DND-41 (cell line): ENCODE results near the gene MET.

Experiments
- ATAC-seq: fragments of 200-7000 bp; cut with Tn5 transposase; 3 replicates; pipeline ENCODE4 v1.9.1; 2021; ENCODE audit warnings: low read depth; ENCODE audit not compliant: insufficient read depth
- DNase-seq: peaks from one replicate; pipeline ENCODE4 v3.0.0-alpha.2; 2020
- H2AFZ ChIP-seq: 2 replicates; pipeline ENCODE4 v1.6.0; 2012; ENCODE audit warnings: low read depth, low read length
- H3K27ac ChIP-seq: 2 replicates; pipeline ENCODE4 v1.5.1; 2012; ENCODE audit warnings: low read length, inconsistent platforms
- H3K27me3 ChIP-seq: fragments of 200-600 bp; sonication (generic); 2 replicates; pipeline ENCODE4 v1.6.0; 2012; ENCODE audit warnings: low read length, mild to moderate bottlenecking, inconsistent platforms; ENCODE audit not compliant: insufficient read depth, poor library complexity
- H3K36me3 ChIP-seq: 2 replicates; pipeline ENCODE4 v1.5.1; 2012; ENCODE audit warnings: low read length, inconsistent platforms; ENCODE audit not compliant: insufficient read depth
- H3K4me1 ChIP-seq: 2 replicates; pipeline ENCODE4 v1.5.1; 2012; ENCODE audit warnings: mild to moderate bottlenecking, low read length; ENCODE audit not compliant: insufficient read depth
- H3K4me2 ChIP-seq: 2 replicates; pipeline ENCODE4 v1.6.0; 2012; ENCODE audit warnings: mild to moderate bottlenecking, moderate library complexity, low read length, inconsistent platforms; ENCODE audit not compliant: insufficient read depth
- H3K4me3 ChIP-seq, 2 experiments: fragments of 200-600 bp in 1 of 2; shearing (Covaris generic) in 1 of 2; 2 replicates each; pipeline ENCODE4 v1.5.1; 2012 to 2016; ENCODE audit warnings: inconsistent platforms in 2 of 2, low read length in 2 of 2, mild to moderate bottlenecking in 2 of 2, low read depth in 1 of 2, moderate library complexity in 1 of 2
- H3K79me2 ChIP-seq: 2 replicates; pipeline ENCODE4 v1.6.0; 2012; ENCODE audit warnings: low read length, inconsistent platforms; ENCODE audit not compliant: insufficient read depth
- H3K9ac ChIP-seq: 2 replicates; pipeline ENCODE4 v1.6.0; 2012; ENCODE audit warnings: low read depth, mild to moderate bottlenecking, inconsistent platforms, low read length, moderate library complexity
- H3K9me3 ChIP-seq: 2 replicates; pipeline ENCODE4 v1.5.1; 2012; ENCODE audit warnings: low read length, moderate library complexity, mild to moderate bottlenecking, inconsistent platforms; ENCODE audit not compliant: insufficient read depth, severe bottlenecking
- H4K20me1 ChIP-seq: 2 replicates; pipeline ENCODE4 v1.6.0; 2012; ENCODE audit warnings: low read length; ENCODE audit not compliant: insufficient read depth
- CTCF ChIP-seq: IDR thresholded peaks from 2 replicates; pipeline ENCODE4 v1.5.1; 2012; ENCODE audit warnings: borderline replicate concordance, low read length, moderate library complexity, mild to moderate bottlenecking; ENCODE audit not compliant: poor library complexity, severe bottlenecking; ENCODE audit errors: extremely low read depth
- EZH2 ChIP-seq: IDR thresholded peaks from 3 replicates; pipeline ENCODE4 v1.6.1; 2012; ENCODE audit warnings: borderline replicate concordance, low read depth, mild to moderate bottlenecking, moderate library complexity, low read length, inconsistent platforms; ENCODE audit not compliant: severe bottlenecking

The MET gene

GRCh38 chr7:116785843-116786242, 113.8 kb downstream of the MET start:
- DNase-seq = no peak
- Histone ChIP-seq H3K79me2 (no peaks in the 10 kb centered on the region), H3K27ac (no peak overlapping the region), H3K4me3 (no peak overlapping the region), H3K9ac (no peak overlapping the region), H3K4me1 (no peaks in the 10 kb centered on the region), H3K36me3 (no peaks in the 10 kb centered on the region), H3K9me3 (no peaks in the 10 kb centered on the region), H4K20me1 (no peaks in the 10 kb centered on the region), H3K4me2 (no peak overlapping the region), H3K27me3 (peaks cover 5% of the 10 kb centered on the region), H2AFZ (no peak overlapping the region)
- no peak for ATAC-seq
- TF ChIP-seq CTCF = no peak

GRCh38 chr7:116786791-116787443, 114.9 kb downstream of the MET start:
- H3K9ac ChIP-seq = no peak overlapping the region
- ATAC-seq = no peak
- TF ChIP-seq EZH2 = no peak
- TF ChIP-seq CTCF = peak; percentile 14

DNA sequence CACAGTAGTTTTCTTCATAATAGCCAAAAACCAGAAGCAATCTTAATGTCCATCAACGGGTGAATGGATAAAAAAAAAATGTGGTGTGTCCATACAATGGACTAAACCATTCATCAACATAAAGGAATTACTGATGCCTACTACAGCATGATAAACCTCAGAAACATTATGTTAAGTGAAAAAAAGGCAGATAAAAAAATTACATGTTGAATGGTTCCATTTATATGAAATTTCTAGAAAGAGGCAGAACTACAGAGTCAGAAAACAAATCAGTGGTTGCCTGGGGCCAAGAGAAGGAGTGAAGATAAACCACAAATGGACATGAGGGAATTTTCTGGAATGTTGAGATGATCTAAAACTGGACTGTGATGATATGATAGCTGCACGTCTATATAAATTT, 115.9 kb downstream of the MET start:
- TF ChIP-seq CTCF = no peak
- no peak for TF ChIP-seq EZH2
- DNase-seq (no peak), ATAC-seq (no peak)
- Histone ChIP-seq H3K4me1 (no peaks in the 10 kb centered on the region), H3K27me3 (peaks cover under 1% of the 10 kb centered on the region), H3K27ac (no peak overlapping the region), H4K20me1 (no peaks in the 10 kb centered on the region), H3K36me3 (no peaks in the 10 kb centered on the region), H2AFZ (no peak overlapping the region), H3K9ac (no peak overlapping the region), H3K4me3 (no peak overlapping the region), H3K4me2 (no peak overlapping the region), H3K9me3 (no peaks in the 10 kb centered on the region), H3K79me2 (no peaks in the 10 kb centered on the region)

More at GRCh38 chr7:116786791-116787443, 114.9 kb downstream of the MET start:
- peaks cover 5% of the 10 kb centered on the region for H3K27me3 ChIP-seq
- H3K4me2 ChIP-seq = no peak overlapping the region
- H3K79me2 ChIP-seq = no peaks in the 10 kb centered on the region
- no peak for DNase-seq
- no peaks in the 10 kb centered on the region for H3K36me3 ChIP-seq
- no peaks in the 10 kb centered on the region for H3K9me3 ChIP-seq
- no peaks in the 10 kb centered on the region for H3K4me1 ChIP-seq
- H4K20me1 ChIP-seq = no peaks in the 10 kb centered on the region
- no peak overlapping the region for H3K4me3 ChIP-seq
- H2AFZ ChIP-seq = no peak overlapping the region
- H3K27ac ChIP-seq = no peak overlapping the region
